GM19455 (cell line): ENCODE data around the gene TCF7L1.
"Not testable (repeated sequence)": the region's sequence is repeated elsewhere in the genome, so short reads cannot be mapped to it uniquely, and the experiment has no call there.

Experiments
- ATAC-seq: cut with Tn5 transposase; IDR thresholded peaks from one replicate; pipeline ENCODE4 v1.9.1; 2021; ENCODE audit not compliant: unreplicated experiment

TCF7L1 gene

GRCh38 chr2:85131116-85131515 is 2.1 kb upstream of the TCF7L1 start:
- no peak for ATAC-seq

DNA sequence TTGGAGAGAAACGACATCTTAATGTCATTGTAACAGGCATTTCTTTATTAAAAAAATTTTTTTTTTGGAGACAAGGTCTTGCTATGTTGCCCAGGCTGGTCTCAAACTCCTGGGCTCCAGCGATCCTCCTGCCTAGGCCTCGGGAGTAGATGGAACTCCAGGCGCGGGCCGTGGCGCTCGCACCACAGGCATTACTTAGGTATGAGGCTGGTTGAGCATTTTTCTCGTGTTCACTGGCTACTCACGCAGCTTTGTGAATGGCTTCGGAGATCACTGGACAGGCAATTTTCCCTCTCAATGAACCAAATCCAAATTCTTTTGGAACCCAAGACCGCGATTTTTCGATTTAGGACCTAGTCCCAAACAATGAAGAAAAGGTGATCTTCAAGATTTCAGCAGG is 795 bp upstream of the TCF7L1 start:
- no peak for ATAC-seq

DNA sequence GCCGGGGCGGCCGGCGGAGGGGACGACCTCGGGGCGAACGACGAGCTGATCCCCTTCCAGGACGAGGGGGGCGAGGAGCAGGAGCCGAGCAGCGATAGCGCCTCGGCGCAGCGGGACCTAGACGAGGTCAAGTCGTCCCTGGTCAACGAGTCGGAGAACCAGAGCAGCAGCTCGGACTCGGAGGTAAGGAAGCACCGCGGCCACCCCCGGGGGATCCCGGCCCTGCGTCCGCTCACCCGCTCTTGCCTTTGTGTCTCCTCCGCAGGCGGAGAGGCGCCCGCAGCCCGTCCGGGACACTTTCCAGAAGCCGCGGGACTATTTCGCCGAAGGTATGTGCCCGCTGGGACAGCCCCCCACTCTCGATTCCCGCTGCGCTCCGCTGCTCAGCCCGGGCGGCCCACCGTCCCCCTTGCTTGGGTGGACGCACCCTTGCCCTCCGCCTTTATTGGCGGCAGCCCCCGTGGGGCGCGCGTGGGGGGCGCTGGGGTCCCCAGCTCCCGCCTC is 611 bp downstream of the TCF7L1 start:
- ATAC-seq = no peak

- no peak for ATAC-seq
Observed at GRCh38 chr2:85134255-85134895, 1.2 kb downstream of the TCF7L1 start.

DNA sequence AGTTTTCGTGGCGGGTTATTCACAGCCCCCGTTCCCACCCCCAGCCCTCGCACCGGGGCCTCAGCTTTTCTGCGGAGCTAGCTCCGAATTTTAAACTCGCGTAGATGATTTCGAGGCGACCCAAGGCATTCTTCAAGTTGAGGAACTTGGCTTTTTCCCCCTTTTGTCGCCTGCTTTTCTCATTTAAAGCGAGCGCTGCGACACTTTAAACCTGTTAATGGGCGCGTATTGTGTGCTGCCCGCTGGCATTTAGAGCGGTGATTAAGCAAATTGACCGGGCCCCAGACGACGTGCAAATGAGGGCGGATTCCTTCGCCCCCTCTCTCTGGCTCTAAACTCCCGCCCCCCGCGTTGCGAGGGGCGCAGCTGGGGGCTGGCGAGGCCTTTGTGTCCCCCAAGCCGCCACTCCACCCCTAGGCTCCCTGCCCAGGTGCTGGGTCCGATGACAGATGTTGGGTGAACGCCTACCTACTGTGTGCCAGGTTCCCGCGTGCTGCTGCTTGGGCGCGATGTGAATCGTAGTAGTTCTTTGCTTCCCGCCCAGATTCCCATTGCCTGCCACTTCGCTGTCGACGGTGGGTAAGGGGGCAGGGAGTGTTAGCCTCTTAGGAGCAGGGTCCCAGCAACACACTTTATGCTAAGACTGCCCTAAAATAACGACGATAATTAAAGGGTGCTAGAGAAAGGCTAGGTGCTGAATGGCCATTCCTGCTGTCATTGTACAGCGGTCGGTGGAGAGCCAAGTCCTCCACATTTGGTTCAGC is 1.9 kb downstream of the TCF7L1 start:
- ATAC-seq = no peak

DNA sequence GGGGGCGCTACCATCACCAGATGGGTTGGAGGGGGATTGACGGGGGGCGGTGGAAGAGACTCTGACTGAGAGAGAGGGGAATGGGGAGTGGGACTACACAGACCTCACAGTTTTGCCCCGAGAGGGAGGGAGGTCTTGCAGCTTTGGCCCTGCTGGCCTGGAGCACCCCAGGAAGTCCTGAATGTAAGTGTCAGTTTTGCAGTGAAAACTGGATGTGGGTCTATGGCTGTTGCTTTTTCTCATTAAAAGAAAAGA is 2.4 kb downstream of the TCF7L1 start:
- ATAC-seq = no peak

DNA sequence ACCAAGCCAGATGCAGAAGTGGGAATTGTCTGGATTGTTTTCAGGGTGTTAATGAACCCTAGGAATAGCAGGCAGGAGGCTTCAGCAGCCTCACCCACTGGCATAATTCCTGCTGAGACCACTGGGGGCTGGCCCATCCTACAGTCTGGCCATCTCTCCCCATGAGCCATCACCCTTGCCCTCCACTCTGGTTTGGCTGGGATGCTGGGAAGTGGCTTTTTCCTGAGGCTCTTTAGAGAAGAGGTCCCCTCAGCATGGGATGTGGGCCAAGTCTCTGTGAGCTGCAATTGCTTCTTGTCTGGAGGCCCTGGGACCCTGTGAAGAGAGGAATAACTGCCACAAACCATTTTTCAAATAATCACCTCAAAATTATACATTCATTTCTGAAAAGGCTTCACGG is 4.0 kb downstream of the TCF7L1 start:
- no peak for ATAC-seq

DNA sequence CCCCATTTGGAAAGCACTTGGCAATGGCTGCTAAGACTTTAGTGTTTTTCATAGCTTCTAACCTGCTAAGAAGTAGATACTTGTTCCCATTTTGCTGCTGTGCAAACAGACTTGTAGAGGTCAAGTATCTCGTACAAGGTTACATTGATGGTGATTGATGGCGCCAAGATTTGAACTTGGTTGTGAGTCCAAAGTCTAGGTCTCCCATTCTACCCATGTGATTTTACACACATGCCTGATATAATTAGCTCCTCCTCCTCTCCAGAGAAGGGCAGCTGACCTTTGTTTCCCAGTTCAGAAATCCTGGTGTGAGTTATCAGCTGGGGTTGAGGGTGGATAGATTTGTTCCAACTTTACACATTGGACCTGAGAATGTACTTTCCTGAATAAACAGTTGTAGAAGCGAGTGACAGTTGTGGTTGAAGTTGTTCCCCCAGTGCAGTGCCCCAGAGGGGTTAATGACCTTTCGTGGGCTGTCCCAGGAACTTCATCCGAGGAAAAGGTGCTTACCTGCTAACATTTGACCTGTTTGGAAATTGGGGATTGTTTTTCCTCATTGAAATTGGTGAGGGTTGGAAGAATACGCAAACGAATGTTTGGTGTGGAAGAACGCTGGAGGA is 10.4 kb downstream of the TCF7L1 start:
- no peak for ATAC-seq

- ATAC-seq = no peak
Observed at GRCh38 chr2:85145116-85145820, 12.1 kb downstream of the TCF7L1 start.

DNA sequence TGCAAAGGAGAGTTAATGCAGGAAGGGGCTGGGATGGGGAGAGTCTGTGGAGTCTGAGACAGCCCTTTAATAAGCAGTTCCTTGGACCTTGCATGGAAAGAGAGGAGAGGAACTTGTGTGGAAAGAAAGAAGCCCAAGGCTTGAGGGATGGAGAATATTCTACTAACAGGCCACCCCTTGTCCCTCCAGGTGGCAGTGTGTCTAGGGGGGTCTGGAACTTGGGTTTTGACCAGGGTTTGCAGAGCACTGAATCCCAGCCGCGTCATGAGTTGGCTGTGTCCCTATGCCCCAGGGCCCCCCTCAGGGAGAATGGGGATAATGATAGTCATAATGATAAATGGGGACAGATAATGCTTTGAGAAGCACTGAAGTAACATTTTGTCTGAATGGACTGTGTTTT is 15.0 kb downstream of the TCF7L1 start:
- no peak for ATAC-seq

- no peak for ATAC-seq
Observed at GRCh38 chr2:85151026-85151425, 17.8 kb downstream of the TCF7L1 start.

DNA sequence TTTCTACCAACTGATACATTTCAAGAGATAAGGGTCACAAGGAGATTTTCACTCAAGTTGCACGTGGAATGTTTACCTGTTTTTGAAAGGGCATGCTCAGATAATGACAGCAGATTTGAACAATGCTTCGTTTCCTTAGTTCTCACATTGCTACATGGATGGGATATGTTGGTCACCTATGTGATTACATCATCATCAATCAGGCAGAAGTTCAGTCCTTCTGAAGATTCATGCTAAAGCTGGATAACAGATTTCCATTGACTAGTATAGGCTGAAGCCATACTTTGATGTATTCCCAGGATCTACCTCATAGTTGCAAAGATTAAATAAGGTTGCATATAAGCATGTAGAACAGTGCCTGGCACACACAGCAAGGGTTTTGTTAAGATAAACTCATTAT is 19.7 kb downstream of the TCF7L1 start:
- no peak for ATAC-seq

GRCh38 chr2:85154048-85154753 is 21.0 kb downstream of the TCF7L1 start:
- no peak for ATAC-seq

- not testable (repeated sequence) for ATAC-seq
Observed at GRCh38 chr2:85155082-85155481, 21.9 kb downstream of the TCF7L1 start.

DNA sequence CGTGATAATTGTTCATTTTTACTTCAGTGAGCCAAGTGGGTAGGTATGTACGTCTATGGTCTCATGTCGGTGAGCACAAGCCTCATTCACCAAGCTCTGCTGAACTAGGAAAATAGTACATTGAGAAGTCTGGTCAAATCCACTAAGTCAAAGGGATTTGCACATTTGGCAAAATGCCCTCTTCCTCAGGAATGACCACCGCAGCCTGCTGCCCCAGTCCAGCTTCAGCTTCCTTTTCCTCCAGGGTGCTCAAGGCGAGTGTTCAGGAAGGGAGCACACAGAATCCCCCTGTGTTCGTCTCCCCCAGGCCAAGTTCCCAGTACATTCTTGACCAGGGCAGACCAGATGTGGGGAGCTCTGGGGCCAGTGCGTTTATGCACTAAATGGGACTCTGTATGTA is 23.0 kb downstream of the TCF7L1 start:
- ATAC-seq = no peak

DNA sequence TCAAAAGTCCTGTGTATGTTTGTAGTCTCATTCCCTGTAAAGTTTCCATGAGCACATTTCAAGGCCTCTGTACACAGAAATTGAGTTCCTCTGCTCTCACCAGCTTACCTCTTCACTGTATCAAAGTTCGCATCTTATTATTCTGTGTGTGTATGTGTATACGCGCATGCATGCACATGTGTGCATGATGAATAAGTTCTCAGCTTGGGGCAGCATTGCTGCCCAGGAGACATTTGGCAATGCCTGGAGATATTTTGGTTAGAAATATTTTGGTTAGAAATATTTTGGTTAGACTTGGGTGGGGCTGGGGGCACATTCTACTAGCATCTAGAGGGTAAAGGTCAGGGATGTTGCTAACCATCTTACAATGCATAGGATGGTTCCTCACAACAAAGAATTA is 23.4 kb downstream of the TCF7L1 start:
- no peak for ATAC-seq

DNA sequence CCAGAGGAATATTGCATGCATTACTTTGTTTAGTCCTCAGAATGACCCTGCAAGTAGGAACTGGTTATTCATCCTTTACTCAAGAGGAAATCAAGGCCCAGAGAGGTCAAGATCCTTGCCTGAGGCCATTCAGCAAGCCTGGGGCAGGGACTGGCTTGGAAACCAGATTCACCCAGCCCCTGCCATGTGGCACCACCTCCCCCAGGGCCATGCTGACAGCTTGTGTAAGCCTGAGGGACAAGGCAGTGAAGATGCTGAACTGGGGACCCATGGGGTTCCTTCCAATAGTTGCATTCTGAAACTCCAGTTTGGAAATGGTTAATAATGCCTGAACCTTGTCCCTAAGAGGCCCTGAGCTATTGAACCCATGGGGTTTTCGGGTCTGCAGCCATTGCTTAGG is 24.2 kb downstream of the TCF7L1 start:
- ATAC-seq = no peak

DNA sequence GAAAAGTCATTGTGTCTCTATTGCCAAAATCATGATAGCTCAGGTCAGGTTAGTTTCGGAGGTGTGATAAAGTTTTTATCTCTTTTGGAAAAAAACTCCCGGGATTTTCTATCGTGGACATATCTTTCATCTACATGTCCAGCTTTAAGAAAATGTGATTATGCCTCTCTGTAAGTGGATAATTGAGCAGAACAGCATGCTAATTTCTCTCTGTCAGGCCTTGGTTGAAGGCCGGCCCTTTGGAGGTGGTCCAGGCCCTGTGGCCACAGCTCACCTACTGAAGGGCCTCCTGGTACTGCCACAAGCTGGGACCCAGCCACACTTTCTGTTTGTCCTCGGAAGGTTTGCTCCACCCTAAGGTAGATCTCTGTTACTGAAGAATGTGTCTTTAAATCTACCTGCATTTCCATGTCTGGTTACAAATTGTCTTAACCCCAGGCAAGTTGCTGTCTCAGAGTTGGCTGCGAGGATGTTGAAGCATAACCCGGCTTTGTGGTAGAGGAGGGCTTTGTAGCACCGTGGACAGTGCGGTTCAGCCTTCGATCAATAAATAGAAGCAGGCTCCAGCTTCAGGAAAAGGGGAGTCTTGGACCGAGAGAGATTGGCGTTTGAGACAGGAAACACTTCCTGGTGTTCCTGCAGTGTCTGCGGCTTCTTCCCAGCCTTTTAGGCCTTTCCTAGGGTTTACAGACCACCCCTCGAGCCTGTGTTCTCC is 25.5 kb downstream of the TCF7L1 start:
- ATAC-seq = no peak

DNA sequence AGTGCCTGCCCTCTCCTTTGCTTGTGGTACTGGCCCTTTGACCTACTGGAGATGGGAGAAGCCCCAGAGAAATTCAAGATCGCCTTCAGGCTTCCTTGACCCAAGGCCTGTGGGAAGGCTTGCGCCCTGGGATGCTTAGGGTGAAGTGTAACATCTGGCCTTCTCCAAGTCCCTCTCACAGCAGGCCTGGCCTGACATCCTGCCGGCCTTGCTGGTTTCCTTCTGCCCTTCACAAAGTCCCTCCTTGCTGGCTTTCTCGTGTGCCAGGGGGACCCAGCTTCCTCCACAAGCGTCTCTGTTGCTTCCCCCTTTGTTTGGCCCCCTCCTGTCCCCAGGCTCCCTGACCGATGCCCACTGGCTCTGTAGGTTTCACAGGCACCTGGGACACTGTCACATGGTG is 26.4 kb downstream of the TCF7L1 start:
- no peak for ATAC-seq
